Gastrocnemius medialis (tissue), 4 donors: ENCODE data around the gene ARID1B. TPM values are rescaled to one million over a fixed set of nuclear protein-coding genes. Genes with fewer than 3 reads are reported as not detected.
A peak's percentile ranks its signal among the peaks of the same experiment; 100 is the strongest.

Source experiments
- ATAC-seq, 2 donors: fragments of 150-250 bp; one replicate each; pipeline ENCODE4 v1.9.1; 2016
- DNase-seq, 2 donors: peaks; one replicate each; pipeline ENCODE4 v3.0.0-alpha.2; 2019
- H3K27ac ChIP-seq, 4 donors: fragments of 200-600 bp; sonication (generic); 1 replicate in 1 of 4; 2 replicates in 3 of 4; pipeline ENCODE4 v1.5.1; 2016 to 2018; ENCODE audit warnings: mild to moderate bottlenecking in 2 of 4, moderate library complexity in 1 of 4
- H3K27me3 ChIP-seq, 3 donors: fragments of 200-600 bp; sonication (generic) in 2 of 3; 1 replicate in 1 of 3; 2 replicates in 2 of 3; pipeline versions ENCODE4 v1.5.1 to v1.6.0; 2016 to 2019; ENCODE audit warnings: mild to moderate bottlenecking in 1 of 3, moderate library complexity in 1 of 3
- H3K36me3 ChIP-seq, 2 donors: fragments of 200-600 bp; sonication (generic) in 1 of 2; one replicate each; pipeline ENCODE4 v1.5.1; 2017 to 2018
- H3K4me1 ChIP-seq, 2 donors: fragments of 200-600 bp; sonication (generic) in 1 of 2; one replicate each; pipeline ENCODE4 v1.5.1; 2016 to 2017; ENCODE audit warnings: mild to moderate bottlenecking in 2 of 2
- H3K4me3 ChIP-seq, 4 donors: fragments of 200-600 bp; sonication (generic) in 3 of 4; 1 replicate in 1 of 4; 2 replicates in 3 of 4; pipeline ENCODE4 v1.5.1; 2016 to 2019; ENCODE audit warnings: mild to moderate bottlenecking in 2 of 4
- H3K9me3 ChIP-seq, 3 donors: fragments of 200-600 bp; sonication (generic) in 2 of 3; 1 replicate in 1 of 3; 2 replicates in 2 of 3; pipeline ENCODE4 v1.5.1; 2016 to 2019
- POLR2A ChIP-seq, 2 donors: fragments of 450-650 bp; IDR thresholded peaks; one replicate each; pipeline ENCODE4 v1.6.1; 2017; ENCODE audit warnings: antibody characterized with exemption in 2 of 2, mild to moderate bottlenecking in 2 of 2, moderate library complexity in 2 of 2
- in situ Hi-C, 4 donors: fragments of 200-750 bp; cut with MboI; loops; one replicate each; pipeline versions ENCODE4 v1.15.0 to v1.8.0; 2017; ENCODE audit warnings: low sequenced_read_pairs in 4 of 4
- intact Hi-C: fragments of 100-400 bp; cut with DNase I; formaldehyde crosslinking; loops from one replicate; pipeline ENCODE4 v1.15.1; 2023; ENCODE audit warnings: low total_unique reads
- total RNA-seq, 4 donors: library from RNA; depleted of rRNA; stranded (reverse); fragments of >200 nt; gene quantifications; one replicate each; pipeline versions ENCODE4 v1.1.0 to v1.2.3, GENCODE V29; 2016
- TF ChIP-seq, protein P1 (sequence below), 5 experiments: fragments of 450-650 bp in 3 of 5; fragments of 200-600 bp in 2 of 5; sonication (generic) in 2 of 5; IDR thresholded peaks in 4 of 5; conservative IDR thresholded peaks in 1 of 5; 1 replicate in 4 of 5; 2 replicates in 1 of 5; pipeline ENCODE4 v1.5.1; 2016 to 2019; ENCODE audit warnings: antibody characterized with exemption in 5 of 5, mild to moderate bottlenecking in 3 of 5, moderate library complexity in 3 of 5

Gene ARID1B
- total RNA-seq, 4 donors from 2014 or later = 54.9 to 75.3 (median 62.0) TPM

DNA sequence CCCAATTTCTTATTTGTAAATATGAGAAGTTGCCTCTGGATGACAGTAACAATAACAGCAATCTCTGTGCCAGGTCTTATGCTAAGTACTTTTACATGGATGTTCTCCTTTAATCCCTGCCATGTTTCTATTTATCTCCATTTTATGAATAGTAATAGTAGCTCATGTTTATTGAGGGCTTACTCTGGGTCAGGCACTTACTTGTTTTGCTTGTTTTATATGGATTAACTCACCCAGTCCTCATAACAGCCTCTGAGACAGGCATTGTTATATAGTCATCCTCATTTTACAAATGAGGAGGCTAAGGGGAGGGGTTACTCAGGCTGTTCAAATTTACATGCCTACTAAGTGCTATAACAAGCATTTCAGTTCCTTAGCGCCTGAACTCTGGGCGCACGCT lies 64.3 kb downstream of the ARID1B start:
- no peak overlapping the region for H3K4me3 ChIP-seq
- H3K9me3 ChIP-seq = no peaks in the 10 kb centered on the region
- no peaks in the 10 kb centered on the region for H3K27me3 ChIP-seq
- H3K27ac ChIP-seq = peak overlapping the region in 1 of 4 donors; percentile 61
- in situ Hi-C loops = no loop called here
- H3K4me1 ChIP-seq = peaks cover 73 to 75% of the 10 kb centered on the region in 2 donors
- H3K36me3 ChIP-seq = no peaks in the 10 kb centered on the region
- intact Hi-C loops = no loop called here
- TF ChIP-seq, protein P1, sequence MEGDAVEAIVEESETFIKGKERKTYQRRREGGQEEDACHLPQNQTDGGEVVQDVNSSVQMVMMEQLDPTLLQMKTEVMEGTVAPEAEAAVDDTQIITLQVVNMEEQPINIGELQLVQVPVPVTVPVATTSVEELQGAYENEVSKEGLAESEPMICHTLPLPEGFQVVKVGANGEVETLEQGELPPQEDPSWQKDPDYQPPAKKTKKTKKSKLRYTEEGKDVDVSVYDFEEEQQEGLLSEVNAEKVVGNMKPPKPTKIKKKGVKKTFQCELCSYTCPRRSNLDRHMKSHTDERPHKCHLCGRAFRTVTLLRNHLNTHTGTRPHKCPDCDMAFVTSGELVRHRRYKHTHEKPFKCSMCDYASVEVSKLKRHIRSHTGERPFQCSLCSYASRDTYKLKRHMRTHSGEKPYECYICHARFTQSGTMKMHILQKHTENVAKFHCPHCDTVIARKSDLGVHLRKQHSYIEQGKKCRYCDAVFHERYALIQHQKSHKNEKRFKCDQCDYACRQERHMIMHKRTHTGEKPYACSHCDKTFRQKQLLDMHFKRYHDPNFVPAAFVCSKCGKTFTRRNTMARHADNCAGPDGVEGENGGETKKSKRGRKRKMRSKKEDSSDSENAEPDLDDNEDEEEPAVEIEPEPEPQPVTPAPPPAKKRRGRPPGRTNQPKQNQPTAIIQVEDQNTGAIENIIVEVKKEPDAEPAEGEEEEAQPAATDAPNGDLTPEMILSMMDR (IDR thresholded peaks at IDR 0.05 in 4 of 5, conservative IDR thresholded peaks at IDR 0.05 in 1 of 5) = no peak
- TF ChIP-seq POLR2A (IDR thresholded peaks at IDR 0.05) = no peak
- DNase-seq (no peak), ATAC-seq (no peak)

DNA sequence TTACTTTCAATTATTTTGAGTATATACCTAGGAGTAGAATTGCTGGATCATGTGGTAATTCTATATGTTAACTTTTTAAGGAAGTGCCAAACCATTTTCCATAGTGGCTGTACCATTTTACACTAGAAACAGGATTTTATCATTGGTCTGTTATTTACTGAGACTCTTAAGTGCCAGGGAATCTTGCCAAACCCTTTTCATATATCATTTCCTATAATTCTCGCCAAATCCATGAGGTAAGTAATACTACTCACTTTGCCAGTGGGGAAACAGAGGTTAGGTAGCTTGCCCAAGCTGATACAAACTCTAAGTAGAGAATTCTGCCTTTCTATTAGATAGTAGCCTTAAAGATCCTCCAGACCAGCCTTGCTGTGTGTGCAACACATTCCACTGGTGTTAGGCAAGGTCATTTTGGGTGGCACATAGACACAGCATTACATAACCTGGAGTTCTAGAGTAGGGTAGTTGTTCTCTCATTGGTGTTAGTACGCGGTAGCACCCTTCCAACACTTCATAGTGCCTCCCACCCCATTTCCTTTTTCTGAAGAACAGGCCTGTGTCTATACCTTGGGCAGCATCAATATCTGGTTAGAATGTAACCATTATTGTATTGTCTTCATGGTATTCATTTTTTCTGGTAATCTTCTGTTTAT lies 65.5 kb downstream of the ARID1B start:
- ATAC-seq (no peak), DNase-seq (no peak)
- no peaks in the 10 kb centered on the region for H3K36me3 ChIP-seq
- intact Hi-C loops = no loop called here
- peaks cover 80 to 87% of the 10 kb centered on the region in 2 donors for H3K4me1 ChIP-seq
- no peak overlapping the region for H3K4me3 ChIP-seq
- no peaks in the 10 kb centered on the region for H3K27me3 ChIP-seq
- TF ChIP-seq, protein P1 (IDR thresholded peaks at IDR 0.05 in 4 of 5, conservative IDR thresholded peaks at IDR 0.05 in 1 of 5) = no peak
- no peak for TF ChIP-seq POLR2A (IDR thresholded peaks at IDR 0.05)
- in situ Hi-C loops = no loop called here
- no peaks in the 10 kb centered on the region for H3K9me3 ChIP-seq
- H3K27ac ChIP-seq = peak overlapping the region in 3 of 4 donors; percentile 2 to 85 (median 43)

DNA sequence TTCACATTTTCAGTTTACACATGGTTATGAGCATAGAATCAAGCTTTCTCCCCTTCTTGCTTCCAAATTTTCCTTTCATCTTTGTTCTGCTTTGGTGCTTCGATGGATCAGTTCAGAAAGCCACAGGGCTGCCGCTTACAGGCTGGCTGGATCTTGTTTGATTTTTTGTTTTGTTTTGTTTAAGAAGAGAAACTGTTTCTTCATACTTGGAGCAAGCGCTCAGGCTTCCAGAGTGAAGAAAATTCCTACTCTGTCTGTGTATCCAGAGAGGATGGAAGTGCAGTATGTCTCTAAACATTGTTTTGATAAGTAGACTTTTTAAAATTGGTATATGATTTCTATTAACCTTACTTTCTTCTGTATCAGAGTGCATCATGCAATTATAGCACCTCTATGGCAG lies 66.9 kb downstream of the ARID1B start:
- H3K27me3 ChIP-seq = no peaks in the 10 kb centered on the region
- no peak for TF ChIP-seq POLR2A (IDR thresholded peaks at IDR 0.05)
- TF ChIP-seq, protein P1 (IDR thresholded peaks at IDR 0.05 in 4 of 5, conservative IDR thresholded peaks at IDR 0.05 in 1 of 5) = no peak
- no peaks in the 10 kb centered on the region for H3K9me3 ChIP-seq
- in situ Hi-C loops = no loop called here
- no peaks in the 10 kb centered on the region for H3K36me3 ChIP-seq
- H3K4me3 ChIP-seq = no peak overlapping the region
- ATAC-seq (no peak), DNase-seq (no peak)
- intact Hi-C loops = no loop called here
- peaks cover 84 to 93% of the 10 kb centered on the region in 2 donors for H3K4me1 ChIP-seq
- peak overlapping the region in 2 of 4 donors; percentile 4 to 85 for H3K27ac ChIP-seq

DNA sequence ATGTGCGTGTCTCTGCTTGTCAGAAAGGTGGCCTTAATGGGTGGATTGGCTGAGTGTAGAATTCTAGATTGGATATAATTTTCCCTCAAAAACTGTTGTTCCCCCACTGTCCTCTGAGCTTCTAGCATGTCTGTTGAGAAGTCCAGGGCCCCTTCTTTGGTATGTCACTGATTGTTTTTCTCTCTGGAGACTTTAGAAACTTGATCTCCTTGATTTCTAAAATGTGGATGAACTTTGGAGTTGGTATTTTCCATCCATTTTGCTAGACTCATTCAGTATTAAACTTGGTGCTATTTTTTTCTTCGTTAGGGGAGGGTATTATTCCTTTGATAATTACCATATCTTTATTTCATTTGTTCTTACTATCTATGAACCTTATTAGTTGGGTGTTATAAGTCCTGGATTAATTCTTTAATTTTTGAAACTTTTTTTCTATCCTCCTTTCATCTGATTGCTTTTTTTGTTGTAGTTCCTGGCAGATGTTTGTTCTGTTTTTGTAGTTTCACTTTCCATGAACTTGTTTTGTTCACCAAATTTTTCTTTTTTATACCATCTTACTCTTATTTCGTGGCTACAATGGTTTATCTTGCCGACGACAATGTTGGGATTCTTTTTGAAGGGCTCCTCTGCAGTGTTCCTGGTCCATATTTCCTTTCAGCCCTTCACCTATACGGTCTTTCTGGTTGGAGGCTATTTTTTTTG lies 68.4 kb downstream of the ARID1B start:
- in situ Hi-C loops = no loop called here
- intact Hi-C loops = loop anchor here (2.0 kb wide), 1 partner anchor 13 kb away; no protein-coding TSS in a partner anchor
- H3K4me3 ChIP-seq = no peak overlapping the region
- TF ChIP-seq, protein P1 (IDR thresholded peaks at IDR 0.05 in 4 of 5, conservative IDR thresholded peaks at IDR 0.05 in 1 of 5) = no peak
- no peak for TF ChIP-seq POLR2A (IDR thresholded peaks at IDR 0.05)
- H3K27me3 ChIP-seq = no peaks in the 10 kb centered on the region
- no peaks in the 10 kb centered on the region for H3K9me3 ChIP-seq
- H3K36me3 ChIP-seq = no peaks in the 10 kb centered on the region
- DNase-seq (no peak), ATAC-seq (no peak)
- peaks cover 84 to 93% of the 10 kb centered on the region in 2 donors for H3K4me1 ChIP-seq
- peak overlapping the region; percentile 0 to 87 (median 58) for H3K27ac ChIP-seq
